ENCODE data around the gene LRPAP1. TPM values are rescaled to one million over a fixed set of nuclear protein-coding genes. Genes with fewer than 3 reads are reported as not detected.
"Not testable (repeated sequence)": the region's sequence is repeated elsewhere in the genome, so short reads cannot be mapped to it uniquely, and the experiment has no call there.

Gene LRPAP1
- total RNA-seq, 1 donor from 2014 or later = 117 TPM

GRCh38 chr4:3460926-3461325, 71.3 kb downstream of the LRPAP1 start:
- no peak for DNase-seq

GRCh38 chr4:3459156-3459555, 73.1 kb downstream of the LRPAP1 start:
- DNase-seq = not testable (repeated sequence)

GRCh38 chr4:3458371-3458770, 73.9 kb downstream of the LRPAP1 start:
- DNase-seq = no peak

- not testable (repeated sequence) for DNase-seq
Observed at GRCh38 chr4:3455596-3455995, 76.6 kb downstream of the LRPAP1 start.

Other genes starting within 250 kb of the LRPAP1 start
- gene RGS12, start 239.4 kb downstream of the LRPAP1 start, total RNA-seq = 43.7 TPM
- not detected for gene HGFAC, start 90.5 kb downstream of the LRPAP1 start, total RNA-seq
- gene DOK7, start 69.1 kb downstream of the LRPAP1 start, total RNA-seq = 30.9 TPM
- 0.92 TPM for gene ADRA2C, start 234.0 kb upstream of the LRPAP1 start, total RNA-seq

Measured in tongue (tissue), 2 donors.